Measurements from ENCODE around the gene PON1.

DNA sequence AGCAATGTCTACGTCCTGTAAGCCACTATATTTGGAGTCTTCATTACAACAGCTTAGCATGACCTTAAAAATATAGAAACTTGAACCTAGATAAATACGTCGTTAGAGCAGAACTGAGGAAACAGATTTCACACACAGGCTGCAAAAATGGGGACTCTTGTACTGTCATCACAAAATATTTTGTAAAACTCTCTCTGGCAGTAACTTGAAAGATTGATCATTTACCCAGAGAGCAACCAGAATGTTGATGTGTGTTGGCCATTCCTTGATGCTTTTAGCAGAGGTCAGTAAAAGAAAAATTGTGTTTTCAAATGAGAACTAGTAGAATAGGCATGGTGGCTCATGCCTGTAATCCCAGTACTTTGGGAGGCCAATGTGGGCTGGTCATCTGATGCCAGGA is 14.5 kb upstream of the PON1 start:
- TF ChIP-seq CTCF (IDR thresholded peaks at IDR 0.05; ENCODE audit: low read depth, low read length) (no peak), EZH2phosphoT487 (IDR thresholded peaks at IDR 0.05; ENCODE audit: low read depth) (no peak)
